HepG2 (cell line): Measurements from ENCODE around the gene C14orf93. TPM values are rescaled to one million over a fixed set of nuclear protein-coding genes. Genes with fewer than 3 reads are reported as not detected.

Source experiments
- ATAC-seq: fragments of 200-7000 bp; cut with Tn5 transposase; 3 replicates; pipeline ENCODE4 v1.9.1; 2020; ENCODE audit warnings: mild to moderate bottlenecking, moderate library complexity
- BruUV-seq: library from RNA; stranded (reverse); fragments of 400-500 nt; replicated peaks from 2 replicates; lab custom pipeline; 2021; lab: Mats Ljungman, UMichigan
- CTCF ChIA-PET: fragments of 300-600 bp; formaldehyde crosslinking; extraction: SDS; loops from one replicate; lab custom pipeline; 2021; ENCODE audit warnings: low total read pairs, inconsistent platforms, low intra/inter-chr PET ratio; lab: Yijun Ruan, JAX
- POLR2A ChIA-PET: fragments of 350-600 bp; sonication (Branson Sonifier 250); formaldehyde crosslinking; loops from one replicate; lab custom pipeline; 2020; ENCODE audit warnings: antibody characterized with exemption, inconsistent platforms; lab: Yijun Ruan, JAX
- DNase-seq: peaks from one replicate; pipeline ENCODE4 v3.0.0-alpha.2; 2015; ENCODE audit warnings: low spot score
- FAIRE-seq: peaks from 3 replicates; lab custom pipeline; 2011; peaks lifted over from hg19 to GRCh38; lab: Jason Lieb, UNC
- H2AFZ ChIP-seq: one replicate; pipeline ENCODE4 v1.6.1; 2011; ENCODE audit warnings: low read length, inconsistent platforms
- H3K27ac ChIP-seq: fragments of 300-600 bp; 3 replicates; pipeline ENCODE4 v1.8.0; 2011; ENCODE audit warnings: mixed run types, mild to moderate bottlenecking, mixed read lengths, low read length, inconsistent platforms; ENCODE audit not compliant: insufficient read depth; ENCODE audit errors: extremely low read length
- H3K27me3 ChIP-seq, 2 experiments: fragments of 200-600 bp in 1 of 2; 2 replicates in 1 of 2; 3 replicates in 1 of 2; pipeline versions ENCODE4 v1.6.0 to v1.8.0; 2011; ENCODE audit warnings: low read length in 2 of 2, mild to moderate bottlenecking in 2 of 2, moderate library complexity in 2 of 2, inconsistent platforms in 1 of 2; ENCODE audit not compliant: insufficient read depth in 2 of 2, control insufficient read depth in 1 of 2
- H3K36me3 ChIP-seq, 2 experiments: fragments of 200-600 bp in 1 of 2; replicated peaks in 1 of 2; 2 replicates in 1 of 2; 3 replicates in 1 of 2; pipeline versions ENCODE4 v1.5.1 to v1.8.0; 2011; ENCODE audit warnings: low read length in 2 of 2, inconsistent platforms in 1 of 2; ENCODE audit not compliant: insufficient read depth in 2 of 2, control insufficient read depth in 1 of 2
- H3K4me1 ChIP-seq: 2 replicates; pipeline ENCODE4 v1.5.1; 2012; ENCODE audit warnings: low read length, inconsistent platforms; ENCODE audit not compliant: insufficient read depth
- H3K4me2 ChIP-seq: 2 replicates; pipeline ENCODE4 v1.6.0; 2011; ENCODE audit warnings: low read depth, low read length, inconsistent platforms
- H3K4me3 ChIP-seq, 3 experiments: fragments of 200-600 bp in 1 of 3; sonication (generic), shearing (Covaris generic) in 1 of 3; replicated peaks in 1 of 3; 2 replicates each; pipeline ENCODE4 v1.5.1; 2011 to 2016; ENCODE audit warnings: low read length in 3 of 3, inconsistent platforms in 2 of 3, low read depth in 2 of 3, mild to moderate bottlenecking in 2 of 3, control low read depth in 1 of 3, mixed read lengths in 1 of 3; ENCODE audit not compliant: insufficient read depth in 1 of 3
- H3K79me2 ChIP-seq: one replicate; pipeline ENCODE4 v1.6.1; 2011; ENCODE audit warnings: low read length, inconsistent platforms; ENCODE audit not compliant: insufficient read depth
- H3K9ac ChIP-seq: 2 replicates; pipeline ENCODE4 v1.6.0; 2011; ENCODE audit warnings: mild to moderate bottlenecking, low read depth, low read length, inconsistent platforms; ENCODE audit not compliant: insufficient read depth
- H3K9me3 ChIP-seq: 2 replicates; pipeline ENCODE4 v1.5.1; 2012; ENCODE audit warnings: mild to moderate bottlenecking, low read length
- H4K20me1 ChIP-seq: 2 replicates; pipeline ENCODE4 v1.6.0; 2011; ENCODE audit warnings: inconsistent platforms, mild to moderate bottlenecking, low read length, moderate library complexity; ENCODE audit not compliant: insufficient read depth
- KAT7 ChIP-seq: IDR thresholded peaks from 2 replicates; pipeline ENCODE4 v1.6.1; 2018; ENCODE audit warnings: borderline replicate concordance, missing compliant biosample characterization
- PITX1 ChIP-seq: sonication (generic); formaldehyde crosslinking; IDR thresholded peaks from 2 replicates; pipeline ENCODE4 v1.5.1; 2020; ENCODE audit warnings: mild to moderate bottlenecking, missing genetic modification reagents
- RBM22 ChIP-seq: fragments of 200-400 bp; formaldehyde crosslinking; optimal IDR thresholded peaks from 2 replicates; pipeline ENCODE3; 2017; ENCODE audit warnings: mild to moderate bottlenecking, low read length, moderate library complexity
- RFX5 ChIP-seq: IDR thresholded peaks from 2 replicates; pipeline ENCODE4 v1.6.1; 2011; ENCODE audit warnings: low read depth, low read length, improper control_type of control experiment
- SNAI1 ChIP-seq: sonication (generic); formaldehyde crosslinking; IDR thresholded peaks from 2 replicates; pipeline ENCODE4 v1.5.0; 2020; ENCODE audit warnings: mild to moderate bottlenecking, missing genetic modification reagents, borderline replicate concordance
- TARDBP ChIP-seq: sonication (generic); formaldehyde crosslinking; IDR thresholded peaks from 2 replicates; pipeline ENCODE4 v1.8.0; 2022; ENCODE audit warnings: mild to moderate bottlenecking, missing genetic modification reagents
- ZFY ChIP-seq: sonication (generic); formaldehyde crosslinking; IDR thresholded peaks from 2 replicates; pipeline ENCODE4 v1.4.0; 2020; ENCODE audit warnings: missing genetic modification reagents
- WGBS: methylation state at CpG from one replicate; pipeline ENCODE4 v1.1.6; 2017; ENCODE audit warnings: low lambda C conversion rate; 5-methylcytosine and 5-hydroxymethylcytosine counted together
- in situ Hi-C: cut with HindIII; loops from 2 replicates; pipeline ENCODE4 v1.10.0; 2017; ENCODE audit warnings: low pct_unique_long_range_greater_than_20kb; ENCODE audit not compliant: extremely low pct_ligation_motif_present
- intact Hi-C: fragments of 100-400 bp; cut with micrococcal nuclease; formaldehyde crosslinking; loops from one replicate; pipeline ENCODE4 v1.10.0; 2022; ENCODE audit not compliant: unreplicated experiment
- polyA plus RNA-seq, 8 experiments: library from polyadenylated mRNA; depleted of rRNA in 3 of 8; stranded (reverse) in 7 of 8; unstranded in 1 of 8; fragments of >200 nt; fragmentation: Illumina TruSeq in 4 of 8; extraction: Trizol in 4 of 8; gene quantifications; 2 replicates each; pipeline versions ENCODE4 v1.2.1 to v1.2.3, GENCODE V29; 2011 to 2016; ENCODE audit warnings: low read depth in 4 of 8, missing spikeins in 1 of 8, mixed read lengths in 1 of 8; ENCODE audit not compliant: insufficient read depth in 1 of 8
- total RNA-seq, 5 experiments: library from RNA; depleted of rRNA; stranded (reverse); fragments of >200 nt; fragmentation: Illumina TruSeq; extraction: Trizol; gene quantifications; 2 replicates each; pipeline ENCODE4 v1.2.3, GENCODE V29; 2016; ENCODE audit warnings: low read depth in 1 of 5
- TF ChIP-seq, protein P1 (sequence below): sonication (generic); formaldehyde crosslinking; IDR thresholded peaks from 2 replicates; pipeline ENCODE4 v1.4.0; 2020; ENCODE audit warnings: missing genetic modification reagents
- TF ChIP-seq, protein P2 (sequence below): sonication (generic); formaldehyde crosslinking; IDR thresholded peaks from 2 replicates; pipeline ENCODE4 v1.5.0; 2020; ENCODE audit warnings: mild to moderate bottlenecking, low read depth, missing genetic modification reagents, borderline replicate concordance
- TF ChIP-seq, protein P3 (sequence below): sonication (generic); formaldehyde crosslinking; IDR thresholded peaks from 2 replicates; pipeline ENCODE4 v1.5.1; 2020; ENCODE audit warnings: missing genetic modification reagents, mild to moderate bottlenecking, borderline replicate concordance
- TF ChIP-seq, protein P4 (sequence below): sonication (generic); formaldehyde crosslinking; IDR thresholded peaks from 2 replicates; pipeline ENCODE4 v1.4.0; 2020; ENCODE audit warnings: mild to moderate bottlenecking, missing genetic modification reagents

The C14orf93 gene
- total and polyA plus RNA-seq, 2 of the 13 experiments (the other 11 are each of a cell fraction or from before 2014, with no cell fraction given), result 11.4 to 22.5 TPM

DNA sequence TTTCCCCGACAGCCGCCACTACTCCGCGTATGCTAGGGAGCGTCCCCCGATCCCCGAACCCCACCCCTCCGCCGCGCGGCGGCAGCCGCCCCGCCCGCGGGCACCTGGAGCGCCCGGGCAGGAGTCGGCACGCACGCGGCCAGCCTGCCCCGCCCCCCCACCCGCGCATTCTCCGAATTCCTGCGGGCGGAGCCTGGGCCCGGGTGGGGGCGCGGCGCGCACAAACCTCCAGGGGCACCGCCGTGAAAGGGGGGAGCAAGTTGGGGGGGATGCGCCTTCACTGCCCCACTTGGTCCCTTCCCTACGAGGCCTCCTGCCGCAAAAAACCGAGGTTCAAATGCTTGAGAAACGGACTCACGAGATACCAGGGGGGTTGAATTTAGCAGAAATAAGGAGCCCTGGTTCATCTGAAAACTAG, 29.3 kb downstream of the C14orf93 start (continued):
- no peak for TF ChIP-seq KAT7

DNA sequence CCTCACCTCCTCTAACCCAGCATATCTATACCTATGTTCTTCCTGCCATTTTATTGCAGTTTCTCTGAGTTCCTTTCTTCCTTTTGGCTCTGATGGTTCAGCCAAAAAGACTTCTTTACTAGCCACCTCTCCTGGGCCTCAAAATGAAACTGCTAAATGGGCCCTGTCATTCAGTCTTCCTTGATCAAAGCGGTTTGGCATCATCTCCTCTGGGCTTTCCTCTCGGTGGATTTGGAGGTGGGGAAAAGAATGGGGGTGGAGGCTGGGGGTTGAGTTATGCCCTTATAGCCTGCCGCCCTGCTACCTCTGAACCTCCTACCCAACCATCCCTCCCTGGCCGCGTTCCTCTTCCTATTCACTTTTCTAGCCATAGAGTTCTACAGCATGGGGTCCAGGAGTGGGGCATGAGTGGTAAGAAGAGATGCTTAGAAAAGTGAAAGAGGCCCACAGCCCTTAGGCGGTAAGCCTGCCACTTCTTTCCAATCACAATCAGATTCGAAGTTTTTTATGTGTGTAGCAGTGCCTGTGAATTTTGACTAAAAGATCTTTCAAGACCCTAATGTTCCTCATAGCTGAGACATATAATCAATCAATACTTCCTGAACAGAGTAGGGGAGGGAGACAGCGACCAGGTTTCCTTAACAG, 30.1 kb downstream of the C14orf93 start:
- Histone ChIP-seq H3K4me2 (peak overlapping the region; percentile 98), H3K9ac (peak overlapping the region; percentile 93), H3K36me3 (peaks cover 9 to 26% of the 10 kb centered on the region in 2 experiments), H3K9me3 (no peaks in the 10 kb centered on the region), H2AFZ (no peak overlapping the region), H3K27ac (peak overlapping the region; percentile 97), H3K4me3 (peak overlapping the region; percentile 86 to 98 (median 89)), H3K4me1 (peaks cover 75% of the 10 kb centered on the region), H3K79me2 (peaks cover 72% of the 10 kb centered on the region), H3K27me3 (no peaks in the 10 kb centered on the region; a peak in 1 of 5 replicates), H4K20me1 (no peaks in the 10 kb centered on the region)
- in situ Hi-C loops (no loop called here), intact Hi-C loops (loop anchor here (5.0 to 10.0 kb wide), 2 partner anchors 108 to 325 kb away; partner anchors contain the start of genes BCL2L2, LRP10 and PPP1R3E)
- CTCF ChIA-PET, result no interaction called here
- TSS peak; percentile 34 for BruUV-seq
- 6% methylated on average over 8 of the region's 8 CpGs for WGBS
- FAIRE-seq (no peak), ATAC-seq (no peak), DNase-seq (peak; percentile 49)
- POLR2A ChIA-PET, result interaction anchor here (0.7 to 25.8 kb wide), 11 partner anchors 14 to 419 kb away, joined by 3 to 1670 read pairs (median 38); partner anchors contain the start of genes ACIN1, C14orf119, CDH24 and HAUS4
- TF ChIP-seq, protein P1, sequence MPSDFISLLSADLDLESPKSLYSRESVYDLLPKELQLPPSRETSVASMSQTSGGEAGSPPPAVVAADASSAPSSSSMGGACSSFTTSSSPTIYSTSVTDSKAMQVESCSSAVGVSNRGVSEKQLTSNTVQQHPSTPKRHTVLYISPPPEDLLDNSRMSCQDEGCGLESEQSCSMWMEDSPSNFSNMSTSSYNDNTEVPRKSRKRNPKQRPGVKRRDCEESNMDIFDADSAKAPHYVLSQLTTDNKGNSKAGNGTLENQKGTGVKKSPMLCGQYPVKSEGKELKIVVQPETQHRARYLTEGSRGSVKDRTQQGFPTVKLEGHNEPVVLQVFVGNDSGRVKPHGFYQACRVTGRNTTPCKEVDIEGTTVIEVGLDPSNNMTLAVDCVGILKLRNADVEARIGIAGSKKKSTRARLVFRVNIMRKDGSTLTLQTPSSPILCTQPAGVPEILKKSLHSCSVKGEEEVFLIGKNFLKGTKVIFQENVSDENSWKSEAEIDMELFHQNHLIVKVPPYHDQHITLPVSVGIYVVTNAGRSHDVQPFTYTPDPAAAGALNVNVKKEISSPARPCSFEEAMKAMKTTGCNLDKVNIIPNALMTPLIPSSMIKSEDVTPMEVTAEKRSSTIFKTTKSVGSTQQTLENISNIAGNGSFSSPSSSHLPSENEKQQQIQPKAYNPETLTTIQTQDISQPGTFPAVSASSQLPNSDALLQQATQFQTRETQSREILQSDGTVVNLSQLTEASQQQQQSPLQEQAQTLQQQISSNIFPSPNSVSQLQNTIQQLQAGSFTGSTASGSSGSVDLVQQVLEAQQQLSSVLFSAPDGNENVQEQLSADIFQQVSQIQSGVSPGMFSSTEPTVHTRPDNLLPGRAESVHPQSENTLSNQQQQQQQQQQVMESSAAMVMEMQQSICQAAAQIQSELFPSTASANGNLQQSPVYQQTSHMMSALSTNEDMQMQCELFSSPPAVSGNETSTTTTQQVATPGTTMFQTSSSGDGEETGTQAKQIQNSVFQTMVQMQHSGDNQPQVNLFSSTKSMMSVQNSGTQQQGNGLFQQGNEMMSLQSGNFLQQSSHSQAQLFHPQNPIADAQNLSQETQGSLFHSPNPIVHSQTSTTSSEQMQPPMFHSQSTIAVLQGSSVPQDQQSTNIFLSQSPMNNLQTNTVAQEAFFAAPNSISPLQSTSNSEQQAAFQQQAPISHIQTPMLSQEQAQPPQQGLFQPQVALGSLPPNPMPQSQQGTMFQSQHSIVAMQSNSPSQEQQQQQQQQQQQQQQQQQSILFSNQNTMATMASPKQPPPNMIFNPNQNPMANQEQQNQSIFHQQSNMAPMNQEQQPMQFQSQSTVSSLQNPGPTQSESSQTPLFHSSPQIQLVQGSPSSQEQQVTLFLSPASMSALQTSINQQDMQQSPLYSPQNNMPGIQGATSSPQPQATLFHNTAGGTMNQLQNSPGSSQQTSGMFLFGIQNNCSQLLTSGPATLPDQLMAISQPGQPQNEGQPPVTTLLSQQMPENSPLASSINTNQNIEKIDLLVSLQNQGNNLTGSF (CRISPR knock-in tag), result no peak
- TF ChIP-seq, protein P2, sequence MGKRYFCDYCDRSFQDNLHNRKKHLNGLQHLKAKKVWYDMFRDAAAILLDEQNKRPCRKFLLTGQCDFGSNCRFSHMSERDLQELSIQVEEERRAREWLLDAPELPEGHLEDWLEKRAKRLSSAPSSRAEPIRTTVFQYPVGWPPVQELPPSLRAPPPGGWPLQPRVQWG, result no peak
- TF ChIP-seq ZFY (CRISPR knock-in tag) (no peak), PITX1 (CRISPR knock-in tag) (0 out of 2 replicates have a peak, but pooled peaks have one; percentile 9), TARDBP (CRISPR knock-in tag) (no peak), RBM22 (peak; percentile 77), SNAI1 (CRISPR knock-in tag) (no peak), RFX5 (0 out of 2 replicates have a peak, but pooled peaks have one; percentile 6)
- TF ChIP-seq, protein P3, sequence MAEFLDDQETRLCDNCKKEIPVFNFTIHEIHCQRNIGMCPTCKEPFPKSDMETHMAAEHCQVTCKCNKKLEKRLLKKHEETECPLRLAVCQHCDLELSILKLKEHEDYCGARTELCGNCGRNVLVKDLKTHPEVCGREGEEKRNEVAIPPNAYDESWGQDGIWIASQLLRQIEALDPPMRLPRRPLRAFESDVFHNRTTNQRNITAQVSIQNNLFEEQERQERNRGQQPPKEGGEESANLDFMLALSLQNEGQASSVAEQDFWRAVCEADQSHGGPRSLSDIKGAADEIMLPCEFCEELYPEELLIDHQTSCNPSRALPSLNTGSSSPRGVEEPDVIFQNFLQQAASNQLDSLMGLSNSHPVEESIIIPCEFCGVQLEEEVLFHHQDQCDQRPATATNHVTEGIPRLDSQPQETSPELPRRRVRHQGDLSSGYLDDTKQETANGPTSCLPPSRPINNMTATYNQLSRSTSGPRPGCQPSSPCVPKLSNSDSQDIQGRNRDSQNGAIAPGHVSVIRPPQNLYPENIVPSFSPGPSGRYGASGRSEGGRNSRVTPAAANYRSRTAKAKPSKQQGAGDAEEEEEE, result 0 out of 2 replicates have a peak, but pooled peaks have one; percentile 8
- TF ChIP-seq, protein P4, sequence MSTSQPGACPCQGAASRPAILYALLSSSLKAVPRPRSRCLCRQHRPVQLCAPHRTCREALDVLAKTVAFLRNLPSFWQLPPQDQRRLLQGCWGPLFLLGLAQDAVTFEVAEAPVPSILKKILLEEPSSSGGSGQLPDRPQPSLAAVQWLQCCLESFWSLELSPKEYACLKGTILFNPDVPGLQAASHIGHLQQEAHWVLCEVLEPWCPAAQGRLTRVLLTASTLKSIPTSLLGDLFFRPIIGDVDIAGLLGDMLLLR (CRISPR knock-in tag), result no peak
